ENCODE data around the gene MUCL3.

DNA sequence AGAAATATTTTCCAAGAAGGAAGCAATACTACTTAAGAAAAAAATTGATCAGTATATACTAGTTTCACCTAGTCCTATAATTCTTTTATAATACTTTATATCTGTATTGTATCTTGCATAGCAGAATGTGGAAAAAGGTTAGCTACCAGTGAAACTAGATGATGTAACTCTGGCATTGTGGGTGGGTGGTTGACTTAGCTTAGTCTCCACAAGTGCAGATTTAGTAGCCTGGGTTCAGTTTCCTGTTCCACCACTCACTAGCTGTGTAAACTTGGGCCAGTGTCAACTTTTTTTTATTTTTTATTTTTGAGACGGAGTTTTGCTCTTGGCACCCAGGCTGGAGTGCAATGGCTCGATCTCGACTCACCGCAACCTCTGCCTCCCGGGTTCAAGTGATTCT is 44.7 kb downstream of the MUCL3 start:
- TF ChIP-seq, protein P1, sequence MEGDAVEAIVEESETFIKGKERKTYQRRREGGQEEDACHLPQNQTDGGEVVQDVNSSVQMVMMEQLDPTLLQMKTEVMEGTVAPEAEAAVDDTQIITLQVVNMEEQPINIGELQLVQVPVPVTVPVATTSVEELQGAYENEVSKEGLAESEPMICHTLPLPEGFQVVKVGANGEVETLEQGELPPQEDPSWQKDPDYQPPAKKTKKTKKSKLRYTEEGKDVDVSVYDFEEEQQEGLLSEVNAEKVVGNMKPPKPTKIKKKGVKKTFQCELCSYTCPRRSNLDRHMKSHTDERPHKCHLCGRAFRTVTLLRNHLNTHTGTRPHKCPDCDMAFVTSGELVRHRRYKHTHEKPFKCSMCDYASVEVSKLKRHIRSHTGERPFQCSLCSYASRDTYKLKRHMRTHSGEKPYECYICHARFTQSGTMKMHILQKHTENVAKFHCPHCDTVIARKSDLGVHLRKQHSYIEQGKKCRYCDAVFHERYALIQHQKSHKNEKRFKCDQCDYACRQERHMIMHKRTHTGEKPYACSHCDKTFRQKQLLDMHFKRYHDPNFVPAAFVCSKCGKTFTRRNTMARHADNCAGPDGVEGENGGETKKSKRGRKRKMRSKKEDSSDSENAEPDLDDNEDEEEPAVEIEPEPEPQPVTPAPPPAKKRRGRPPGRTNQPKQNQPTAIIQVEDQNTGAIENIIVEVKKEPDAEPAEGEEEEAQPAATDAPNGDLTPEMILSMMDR (IDR thresholded peaks at IDR 0.05 in 2 of 3, conservative IDR thresholded peaks at IDR 0.05 in 1 of 3; ENCODE audit: borderline replicate concordance in 1 of 3, insufficient read depth in 1 of 3, low read depth in 2 of 3, low read length in 2 of 3), result no peak
- no peak for TF ChIP-seq CEBPB (IDR thresholded peaks at IDR 0.05; ENCODE audit: low read depth)
- no peak for TF ChIP-seq JUND (IDR thresholded peaks at IDR 0.05)
- TF ChIP-seq EGR1 (IDR thresholded peaks at IDR 0.05; ENCODE audit: low read depth), result no peak
- TF ChIP-seq EZH2 (IDR thresholded peaks at IDR 0.05), result no peak
- TF ChIP-seq, protein P2, sequence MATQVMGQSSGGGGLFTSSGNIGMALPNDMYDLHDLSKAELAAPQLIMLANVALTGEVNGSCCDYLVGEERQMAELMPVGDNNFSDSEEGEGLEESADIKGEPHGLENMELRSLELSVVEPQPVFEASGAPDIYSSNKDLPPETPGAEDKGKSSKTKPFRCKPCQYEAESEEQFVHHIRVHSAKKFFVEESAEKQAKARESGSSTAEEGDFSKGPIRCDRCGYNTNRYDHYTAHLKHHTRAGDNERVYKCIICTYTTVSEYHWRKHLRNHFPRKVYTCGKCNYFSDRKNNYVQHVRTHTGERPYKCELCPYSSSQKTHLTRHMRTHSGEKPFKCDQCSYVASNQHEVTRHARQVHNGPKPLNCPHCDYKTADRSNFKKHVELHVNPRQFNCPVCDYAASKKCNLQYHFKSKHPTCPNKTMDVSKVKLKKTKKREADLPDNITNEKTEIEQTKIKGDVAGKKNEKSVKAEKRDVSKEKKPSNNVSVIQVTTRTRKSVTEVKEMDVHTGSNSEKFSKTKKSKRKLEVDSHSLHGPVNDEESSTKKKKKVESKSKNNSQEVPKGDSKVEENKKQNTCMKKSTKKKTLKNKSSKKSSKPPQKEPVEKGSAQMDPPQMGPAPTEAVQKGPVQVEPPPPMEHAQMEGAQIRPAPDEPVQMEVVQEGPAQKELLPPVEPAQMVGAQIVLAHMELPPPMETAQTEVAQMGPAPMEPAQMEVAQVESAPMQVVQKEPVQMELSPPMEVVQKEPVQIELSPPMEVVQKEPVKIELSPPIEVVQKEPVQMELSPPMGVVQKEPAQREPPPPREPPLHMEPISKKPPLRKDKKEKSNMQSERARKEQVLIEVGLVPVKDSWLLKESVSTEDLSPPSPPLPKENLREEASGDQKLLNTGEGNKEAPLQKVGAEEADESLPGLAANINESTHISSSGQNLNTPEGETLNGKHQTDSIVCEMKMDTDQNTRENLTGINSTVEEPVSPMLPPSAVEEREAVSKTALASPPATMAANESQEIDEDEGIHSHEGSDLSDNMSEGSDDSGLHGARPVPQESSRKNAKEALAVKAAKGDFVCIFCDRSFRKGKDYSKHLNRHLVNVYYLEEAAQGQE (IDR thresholded peaks at IDR 0.05; ENCODE audit: low read depth), result no peak
- TF ChIP-seq, protein P3, sequence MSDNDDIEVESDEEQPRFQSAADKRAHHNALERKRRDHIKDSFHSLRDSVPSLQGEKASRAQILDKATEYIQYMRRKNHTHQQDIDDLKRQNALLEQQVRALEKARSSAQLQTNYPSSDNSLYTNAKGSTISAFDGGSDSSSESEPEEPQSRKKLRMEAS (IDR thresholded peaks at IDR 0.05), result no peak
- TF ChIP-seq EZH2phosphoT487 (IDR thresholded peaks at IDR 0.05; ENCODE audit: borderline replicate concordance), result no peak
